Tibial nerve (tissue), 4 donors: ENCODE measurements around the gene ANKRD40.

Experiments
- CTCF ChIP-seq, 5 experiments: fragments of 200-600 bp in 3 of 5; fragments of 450-650 bp in 2 of 5; sonication (generic) in 3 of 5; IDR thresholded peaks; one replicate each; pipeline ENCODE4 v1.5.1; 2016 to 2019; ENCODE audit warnings: antibody characterized with exemption in 5 of 5, mild to moderate bottlenecking in 3 of 5, moderate library complexity in 2 of 5
- EP300 ChIP-seq, 2 donors: sonication (generic); formaldehyde crosslinking; IDR thresholded peaks; one replicate each; pipeline ENCODE4 v1.6.1; 2017; ENCODE audit warnings: antibody characterized with exemption in 2 of 2, mild to moderate bottlenecking in 1 of 2
- POLR2A ChIP-seq, 2 donors: fragments of 450-650 bp; IDR thresholded peaks; one replicate each; pipeline ENCODE4 v1.6.1; 2017; ENCODE audit warnings: antibody characterized with exemption in 2 of 2, mild to moderate bottlenecking in 2 of 2, moderate library complexity in 2 of 2

GRCh38 chr17:50689251-50689650 lies 18.5 kb downstream of the ANKRD40 start:
- no peak for TF ChIP-seq EP300 (IDR thresholded peaks at IDR 0.05)
- no peak for TF ChIP-seq CTCF (IDR thresholded peaks at IDR 0.05)
- no peak for TF ChIP-seq POLR2A (IDR thresholded peaks at IDR 0.05)
